H1 (cell line): Measurements from ENCODE around the gene CDK8. TPM values are rescaled to one million over a fixed set of nuclear protein-coding genes. Genes with fewer than 3 reads are reported as not detected.

ENCODE experiments used
- CTCF ChIA-PET: fragments of 300-600 bp; sonication (Branson Sonifier 250); formaldehyde crosslinking; loops from one replicate; lab custom pipeline; 2021; ENCODE audit not compliant: partially characterized antibody; lab: Charles Lee
- POLR2A ChIA-PET: fragments of 300-600 bp; sonication (Branson Sonifier 250); formaldehyde crosslinking; loops from one replicate; lab custom pipeline; 2021; ENCODE audit warnings: inconsistent platforms; ENCODE audit not compliant: partially characterized antibody; lab: Charles Lee
- DNase-seq, 2 experiments: peaks; one replicate each; pipeline versions ENCODE4 v3.0.0 to v3.0.0-alpha.2; 2010 to 2022; ENCODE audit warnings: low spot score in 2 of 2, low read depth in 1 of 2, mixed read lengths in 1 of 2
- FAIRE-seq: peaks from 2 replicates; lab custom pipeline; 2011; peaks lifted over from hg19 to GRCh38; lab: Jason Lieb, UNC
- H2AFZ ChIP-seq: 2 replicates; pipeline ENCODE4 v1.8.1; 2012; ENCODE audit warnings: low read length, inconsistent platforms
- H2AK5ac ChIP-seq: 2 replicates; pipeline ENCODE4 v1.6.1; 2013; ENCODE audit warnings: low read depth, low read length
- H2BK120ac ChIP-seq: replicated peaks from 2 replicates; pipeline ENCODE3; 2013; ENCODE audit warnings: low read depth, low read length, inconsistent platforms
- H2BK12ac ChIP-seq: 2 replicates; pipeline ENCODE4 v1.6.1; 2013; ENCODE audit warnings: low read depth, low read length
- H2BK15ac ChIP-seq: 2 replicates; pipeline ENCODE4 v1.6.1; 2013; ENCODE audit warnings: low read length
- H2BK20ac ChIP-seq: 2 replicates; pipeline ENCODE4 v1.6.1; 2013; ENCODE audit warnings: low read length
- H2BK5ac ChIP-seq: 2 replicates; pipeline ENCODE4 v1.6.1; 2013; ENCODE audit warnings: low read depth, low read length
- H3K14ac ChIP-seq: 2 replicates; pipeline ENCODE4 v1.6.1; 2013; ENCODE audit warnings: inconsistent platforms; ENCODE audit not compliant: insufficient read length
- H3K18ac ChIP-seq: 2 replicates; pipeline ENCODE4 v1.6.1; 2013; ENCODE audit warnings: low read length; ENCODE audit errors: extremely low read depth
- H3K23ac ChIP-seq: 2 replicates; pipeline ENCODE4 v1.6.1; 2013; ENCODE audit warnings: inconsistent platforms; ENCODE audit not compliant: insufficient read length
- H3K23me2 ChIP-seq: 2 replicates; pipeline ENCODE4 v1.6.1; 2013; ENCODE audit warnings: low read depth, low read length
- H3K27ac ChIP-seq: 2 replicates; pipeline ENCODE4 v1.6.1; 2011; ENCODE audit warnings: low read depth, low read length, inconsistent platforms
- H3K27me3 ChIP-seq, 4 experiments: replicated peaks in 1 of 4; 1 replicate in 1 of 4; 2 replicates in 3 of 4; pipeline versions ENCODE4 v1.6.1 to v1.8.1; 2011 to 2013; ENCODE audit warnings: low read length in 3 of 4, mild to moderate bottlenecking in 3 of 4, inconsistent platforms in 2 of 4, mixed read lengths in 2 of 4, moderate library complexity in 1 of 4; ENCODE audit not compliant: control insufficient read depth in 3 of 4, insufficient read depth in 3 of 4; ENCODE audit errors: extremely low read depth in 1 of 4
- H3K36me3 ChIP-seq, 4 experiments: 2 replicates each; pipeline versions ENCODE4 v1.6.1 to v1.8.1; 2011 to 2013; ENCODE audit warnings: mild to moderate bottlenecking in 4 of 4, low read length in 3 of 4, moderate library complexity in 2 of 4, control low read depth in 1 of 4, inconsistent platforms in 1 of 4; ENCODE audit not compliant: insufficient read depth in 4 of 4, control insufficient read depth in 2 of 4
- H3K4ac ChIP-seq: replicated peaks from 2 replicates; pipeline ENCODE3; 2013; ENCODE audit warnings: low read length, low read depth, mixed read lengths, inconsistent platforms; ENCODE audit not compliant: insufficient read length
- H3K4me1 ChIP-seq, 4 experiments: replicated peaks in 1 of 4; 1 replicate in 1 of 4; 2 replicates in 3 of 4; pipeline versions ENCODE4 v1.6.1 to v1.8.1; 2011 to 2013; ENCODE audit warnings: low read length in 3 of 4, inconsistent platforms in 2 of 4, mixed read lengths in 1 of 4; ENCODE audit not compliant: insufficient read depth in 4 of 4, control insufficient read depth in 3 of 4
- H3K4me2 ChIP-seq, 2 experiments: 2 replicates each; pipeline versions ENCODE4 v1.6.1 to v1.8.1; 2011 to 2013; ENCODE audit warnings: low read depth in 2 of 2, low read length in 2 of 2, control low read depth in 1 of 2, inconsistent platforms in 1 of 2, mild to moderate bottlenecking in 1 of 2; ENCODE audit not compliant: insufficient read depth in 1 of 2
- H3K4me3 ChIP-seq, 4 experiments: fragments of 200-600, 300-600 bp in 1 of 4; sonication (generic), shearing (Covaris generic), sonication (Bioruptor Twin) in 1 of 4; 2 replicates each; pipeline versions ENCODE4 v1.5.1 to v1.8.1; 2011 to 2016; ENCODE audit warnings: low read length in 4 of 4, low read depth in 3 of 4, control low read depth in 2 of 4, inconsistent platforms in 2 of 4, mild to moderate bottlenecking in 2 of 4, mixed read lengths in 1 of 4, moderate library complexity in 1 of 4; ENCODE audit not compliant: insufficient read depth in 2 of 4; ENCODE audit errors: extremely low read depth in 1 of 4
- H3K56ac ChIP-seq: replicated peaks from 2 replicates; pipeline ENCODE3; 2013; ENCODE audit warnings: low read depth, mild to moderate bottlenecking, mixed read lengths, low read length, inconsistent platforms; ENCODE audit not compliant: insufficient read length
- H3K79me1 ChIP-seq: 2 replicates; pipeline ENCODE4 v1.6.1; 2013; ENCODE audit warnings: low read depth, low read length, control low read depth
- H3K79me2 ChIP-seq, 2 experiments: 2 replicates each; pipeline versions ENCODE4 v1.6.1 to v1.8.1; 2012 to 2013; ENCODE audit warnings: low read length in 2 of 2, mild to moderate bottlenecking in 2 of 2, inconsistent platforms in 1 of 2; ENCODE audit not compliant: insufficient read depth in 2 of 2, control insufficient read depth in 1 of 2
- H3K9ac ChIP-seq, 4 experiments: replicated peaks in 1 of 4; 1 replicate in 1 of 4; 2 replicates in 3 of 4; pipeline versions ENCODE4 v1.6.1 to v1.8.1; 2011 to 2013; ENCODE audit warnings: low read depth in 3 of 4, low read length in 3 of 4, control low read depth in 2 of 4, mild to moderate bottlenecking in 2 of 4, moderate library complexity in 2 of 4, inconsistent platforms in 1 of 4; ENCODE audit errors: extremely low read depth in 1 of 4
- H3K9me3 ChIP-seq, 2 experiments: 2 replicates each; pipeline versions ENCODE4 v1.6.1 to v1.8.1; 2012 to 2013; ENCODE audit warnings: mild to moderate bottlenecking in 2 of 2, moderate library complexity in 2 of 2, control low read depth in 1 of 2, inconsistent platforms in 1 of 2, low read depth in 1 of 2, low read length in 1 of 2, mixed read lengths in 1 of 2; ENCODE audit not compliant: insufficient read depth in 2 of 2
- H4K20me1 ChIP-seq, 2 experiments: replicated peaks in 1 of 2; 2 replicates each; pipeline versions ENCODE3 to v1.8.1; 2011 to 2013; ENCODE audit warnings: inconsistent platforms in 2 of 2, low read length in 2 of 2, mild to moderate bottlenecking in 1 of 2; ENCODE audit not compliant: insufficient read depth in 2 of 2, control insufficient read depth in 1 of 2
- H4K5ac ChIP-seq: 2 replicates; pipeline ENCODE4 v1.6.1; 2013; ENCODE audit warnings: low read length, low read depth, mixed read lengths, inconsistent platforms; ENCODE audit not compliant: insufficient read length
- H4K8ac ChIP-seq: 2 replicates; pipeline ENCODE4 v1.8.0; 2013; ENCODE audit warnings: mild to moderate bottlenecking, moderate library complexity, low read length, inconsistent platforms; ENCODE audit not compliant: insufficient read depth; ENCODE audit errors: extremely low read depth
- H4K91ac ChIP-seq: replicated peaks from 2 replicates; pipeline ENCODE3; 2013; ENCODE audit warnings: low read length, mixed read lengths, inconsistent platforms; ENCODE audit not compliant: insufficient read length
- ASH2L ChIP-seq: fragments of 200-600, 300-600 bp; sonication (generic); IDR thresholded peaks from one replicate; pipeline ENCODE4 v1.7.1; 2017; ENCODE audit warnings: low read length
- ATF2 ChIP-seq: IDR thresholded peaks from 2 replicates; pipeline ENCODE4 v1.6.1; 2012; ENCODE audit warnings: low read length, inconsistent platforms
- ATF3 ChIP-seq: IDR thresholded peaks from 2 replicates; pipeline ENCODE4 v1.6.1; 2011; ENCODE audit warnings: low read depth, mild to moderate bottlenecking, low read length; ENCODE audit not compliant: insufficient read depth
- CREB1 ChIP-seq: IDR thresholded peaks from 2 replicates; pipeline ENCODE4 v1.6.1; 2012; ENCODE audit warnings: inconsistent platforms
- GTF2F1 ChIP-seq: IDR thresholded peaks from 2 replicates; pipeline ENCODE4 v1.6.1; 2012; ENCODE audit warnings: low read depth, low read length, improper control_type of control experiment, borderline replicate concordance
- JUN ChIP-seq: IDR thresholded peaks from 2 replicates; pipeline ENCODE4 v1.6.1; 2011; ENCODE audit warnings: low read depth, mild to moderate bottlenecking, improper control_type of control experiment, low read length
- NANOG ChIP-seq: IDR thresholded peaks from 2 replicates; pipeline ENCODE4 v1.6.1; 2011; ENCODE audit warnings: low read length, low read depth, mild to moderate bottlenecking, inconsistent platforms; ENCODE audit not compliant: insufficient read depth, poor library complexity, severe bottlenecking
- NRF1 ChIP-seq: IDR thresholded peaks from 2 replicates; pipeline ENCODE4 v1.6.1; 2011; ENCODE audit warnings: mild to moderate bottlenecking, low read depth, low read length, improper control_type of control experiment
- RAD21 ChIP-seq, 2 experiments: IDR thresholded peaks in 1 of 2; conservative IDR thresholded peaks in 1 of 2; 2 replicates each; pipeline ENCODE4 v1.6.1; 2011; ENCODE audit warnings: low read depth in 2 of 2, low read length in 2 of 2, improper control_type of control experiment in 1 of 2, inconsistent platforms in 1 of 2, mild to moderate bottlenecking in 1 of 2, moderate library complexity in 1 of 2
- RXRA ChIP-seq: IDR thresholded peaks from 2 replicates; pipeline ENCODE4 v1.6.1; 2011; ENCODE audit warnings: low read depth, mild to moderate bottlenecking, low read length, moderate library complexity; ENCODE audit not compliant: insufficient read depth
- SIRT6 ChIP-seq: IDR thresholded peaks from one replicate; pipeline ENCODE4 v1.7.1; 2012; ENCODE audit warnings: low read length, inconsistent platforms
- SP1 ChIP-seq: IDR thresholded peaks from 2 replicates; pipeline ENCODE4 v1.6.1; 2011; ENCODE audit warnings: low read depth, low read length
- WGBS, 2 experiments: shearing (Covaris generic) in 1 of 2; methylation state at CpG; one replicate each; pipeline versions ENCODE4 v1.1.6 to v1.1.7; 2013 to 2015; ENCODE audit warnings: low lambda C conversion rate in 2 of 2, mixed read lengths in 2 of 2, inconsistent platforms in 1 of 2, low coverage in 1 of 2, missing lambda C conversion rate in 1 of 2; ENCODE audit not compliant: insufficient replicate concordance in 2 of 2, insufficient coverage in 1 of 2, insufficient read length in 1 of 2; ENCODE audit errors: extremely low coverage in 1 of 2, missing lambda C conversion rate in 1 of 2; 5-methylcytosine and 5-hydroxymethylcytosine counted together
- polyA plus RNA-seq, 7 experiments: library from polyadenylated mRNA; depleted of rRNA in 3 of 7; stranded (reverse) in 5 of 7; unstranded in 2 of 7; fragments of >200 nt in 5 of 7; fragments of 200-250 nt in 2 of 7; gene quantifications; 1 replicate in 5 of 7; 2 replicates in 1 of 7; 4 replicates in 1 of 7; pipeline versions ENCODE4 v1.2.1 to v1.2.3, GENCODE V29; 2011 to 2013; ENCODE audit warnings: missing spikeins in 2 of 7, mixed read lengths in 2 of 7
- total RNA-seq: library from RNA; stranded (reverse); fragmentation: NEBNext Ultra II Directional; extraction: Animal tissue kit (Norgen Biotek cat#: 25700); gene quantifications from 2 replicates; pipeline ENCODE4 v1.2.1, GENCODE V29; 2021

The CDK8 gene
- total and polyA plus RNA-seq, 2 of the 8 experiments (the other 6 are each of a cell fraction or from before 2014, with no cell fraction given): 22.1 to 25.6 TPM

GRCh38 chr13:26266311-26266710, 12.4 kb downstream of the CDK8 start:
- H3K79me2 ChIP-seq: peaks cover 13 to 98% of the 10 kb centered on the region in 2 experiments
- H2AFZ ChIP-seq: no peak overlapping the region
- H2AK5ac ChIP-seq: no peak overlapping the region
- no peak overlapping the region for H2BK120ac ChIP-seq
- no peak overlapping the region for H2BK15ac ChIP-seq
- H4K8ac ChIP-seq: no peak overlapping the region
- H3K4me3 ChIP-seq: no peak overlapping the region
- H3K27ac ChIP-seq: no peak overlapping the region
- no peaks in the 10 kb centered on the region; the same call in 1 of the 2 replicates for H3K79me1 ChIP-seq
- H3K9ac ChIP-seq: no peak overlapping the region
- no peak overlapping the region for H3K23ac ChIP-seq
- H2BK20ac ChIP-seq: no peak overlapping the region
- no peak overlapping the region for H3K18ac ChIP-seq
- H4K5ac ChIP-seq: no peak overlapping the region
- no peak overlapping the region for H4K91ac ChIP-seq
- WGBS, 2 experiments: 87% methylated on average over 3 of the region's 3 CpGs; no CpG with 5 or more reads in 1 of the 2 experiments
- no peak overlapping the region for H3K4ac ChIP-seq
- DNase-seq (no peak), FAIRE-seq (no peak)
- H3K36me3 ChIP-seq: no peaks in the 10 kb centered on the region
- no peak overlapping the region for H3K14ac ChIP-seq
- no peaks in the 10 kb centered on the region for H3K4me1 ChIP-seq
- no peaks in the 10 kb centered on the region for H3K9me3 ChIP-seq
- ChIA-PET CTCF (interaction anchor here (1.3 kb wide), 1 partner anchor 11 kb away, joined by 4 read pairs; no protein-coding TSS in a partner anchor), POLR2A (no interaction called here)
- H3K27me3 ChIP-seq: no peaks in the 10 kb centered on the region
- H3K56ac ChIP-seq: no peak overlapping the region
- H4K20me1 ChIP-seq: peaks cover 4 to 8% of the 10 kb centered on the region in 2 experiments
- H2BK12ac ChIP-seq: no peak overlapping the region
- H3K23me2 ChIP-seq: no peaks in the 10 kb centered on the region; the same call in 1 of the 2 replicates
- H2BK5ac ChIP-seq: no peak overlapping the region
- no peak overlapping the region for H3K4me2 ChIP-seq
- no peak for TF ChIP-seq CREB1
- no peak for TF ChIP-seq RXRA
- TF ChIP-seq JUN: no peak
- TF ChIP-seq ASH2L: no peak
- no peak for TF ChIP-seq RAD21 (IDR thresholded peaks at IDR 0.05 in 1 of 2, conservative IDR thresholded peaks at IDR 0.05 in 1 of 2; ENCODE audit: low read depth in 2 of 2, low read length in 2 of 2)
- TF ChIP-seq NRF1: no peak
- no peak for TF ChIP-seq SIRT6
- TF ChIP-seq ATF2: no peak
- no peak for TF ChIP-seq GTF2F1
- no peak for TF ChIP-seq SP1
- TF ChIP-seq ATF3: no peak
- no peak for TF ChIP-seq NANOG
